Activated CD4-positive, alpha-beta T cell treated with anti-CD3 and anti-CD28 coated beads, Interleukin-2, amount 50 U/mL, for 24 hours (primary cell): ENCODE results near the gene CELA2B.
"Not testable (repeated sequence)": the region's sequence is repeated elsewhere in the genome, so short reads cannot be mapped to it uniquely, and the experiment has no call there.

ENCODE experiments used
- DNase-seq, 2 donors: peaks; one replicate each; pipeline ENCODE4 v3.0.0-alpha.2; 2020; ENCODE audit warnings: low read depth in 1 of 2, low spot score in 1 of 2

Gene CELA2B

DNA sequence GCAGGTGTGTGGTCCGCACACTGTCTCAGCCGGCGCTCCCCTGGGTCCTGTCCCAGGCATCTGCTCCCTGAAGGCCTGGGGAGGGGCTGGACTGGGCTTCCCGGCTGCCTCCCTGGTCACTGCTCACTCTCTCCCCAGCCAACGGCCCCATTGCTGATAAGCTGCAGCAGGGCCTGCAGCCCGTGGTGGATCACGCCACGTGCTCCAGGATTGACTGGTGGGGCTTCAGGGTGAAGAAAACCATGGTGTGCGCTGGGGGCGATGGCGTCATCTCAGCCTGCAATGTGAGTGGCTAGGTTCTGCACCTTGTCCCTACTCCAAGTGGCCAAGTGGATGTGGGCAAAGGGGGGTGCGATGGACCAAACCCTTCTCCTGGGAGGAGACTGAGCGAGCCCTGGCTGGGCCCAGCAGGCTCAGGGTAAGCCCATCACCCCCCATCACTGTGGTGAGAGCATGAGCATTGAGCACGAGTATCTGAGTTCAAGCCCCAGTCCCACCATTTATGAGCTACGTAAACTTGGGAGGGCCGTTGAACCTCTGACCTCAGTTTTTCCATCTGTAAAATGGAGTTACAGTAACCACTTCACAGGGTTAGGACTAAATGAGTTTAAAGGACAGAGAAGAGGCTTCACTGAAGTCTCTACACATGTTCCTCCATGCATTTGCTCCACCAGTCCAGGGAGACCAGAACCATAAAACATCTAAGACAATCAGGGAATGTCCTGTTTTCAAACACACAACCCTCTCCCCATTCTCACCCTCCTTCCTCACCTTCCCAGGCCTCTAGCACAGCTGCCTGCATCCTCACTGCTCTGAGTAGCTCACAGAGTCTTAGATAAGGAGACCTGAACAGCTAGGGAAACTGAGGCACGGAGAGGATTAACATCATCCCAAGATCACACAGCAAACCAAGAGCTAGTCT is 31.2 kb upstream of the CELA2B start:
- no peak for DNase-seq

DNA sequence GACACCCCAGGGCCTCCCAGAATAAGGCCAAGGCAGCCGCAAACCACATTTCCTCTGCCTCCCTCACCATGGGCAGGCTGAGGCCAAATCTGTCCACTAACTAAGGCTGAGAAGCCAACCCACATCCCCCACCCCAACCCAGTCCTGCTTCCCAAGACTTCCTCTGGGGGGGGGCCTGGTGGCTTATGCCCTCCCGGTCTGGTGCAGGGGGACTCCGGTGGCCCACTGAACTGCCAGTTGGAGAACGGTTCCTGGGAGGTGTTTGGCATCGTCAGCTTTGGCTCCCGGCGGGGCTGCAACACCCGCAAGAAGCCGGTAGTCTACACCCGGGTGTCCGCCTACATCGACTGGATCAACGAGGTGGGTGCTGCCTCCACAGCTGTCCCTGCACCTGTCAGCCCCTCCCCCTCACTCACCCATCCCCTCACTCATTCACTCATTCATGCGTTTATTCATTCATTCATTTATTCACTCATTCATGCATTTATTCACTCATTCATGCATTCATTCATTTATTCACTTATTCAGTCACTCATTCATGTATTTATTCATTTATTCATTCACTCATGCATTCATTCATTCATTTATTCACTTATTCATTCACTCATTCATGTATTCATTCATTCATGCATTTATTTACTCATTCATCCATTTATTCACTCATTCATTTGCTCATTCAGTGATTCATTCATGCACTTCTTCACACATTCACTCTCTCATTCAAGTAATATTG is 30.3 kb upstream of the CELA2B start:
- no peak for DNase-seq

DNA sequence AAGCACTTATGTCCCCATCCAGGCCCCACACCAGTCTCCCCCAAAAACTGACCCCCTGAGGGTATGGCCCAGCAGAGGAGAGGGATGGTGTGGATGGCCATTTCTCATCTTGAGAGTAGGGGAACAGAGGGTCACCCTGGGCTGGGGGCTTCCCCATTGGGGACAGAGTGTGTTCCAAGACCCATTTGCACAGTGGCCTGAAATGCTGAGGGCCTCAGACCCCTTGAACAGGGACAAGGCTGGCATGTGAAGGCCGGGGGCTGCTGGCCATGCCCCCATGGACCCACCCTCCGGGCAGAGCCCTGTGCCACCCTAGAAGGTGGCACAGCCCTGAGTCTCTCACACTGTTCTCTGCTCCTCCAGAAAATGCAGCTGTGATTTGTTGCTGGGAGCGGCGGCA is 29.7 kb upstream of the CELA2B start:
- no peak for DNase-seq

DNA sequence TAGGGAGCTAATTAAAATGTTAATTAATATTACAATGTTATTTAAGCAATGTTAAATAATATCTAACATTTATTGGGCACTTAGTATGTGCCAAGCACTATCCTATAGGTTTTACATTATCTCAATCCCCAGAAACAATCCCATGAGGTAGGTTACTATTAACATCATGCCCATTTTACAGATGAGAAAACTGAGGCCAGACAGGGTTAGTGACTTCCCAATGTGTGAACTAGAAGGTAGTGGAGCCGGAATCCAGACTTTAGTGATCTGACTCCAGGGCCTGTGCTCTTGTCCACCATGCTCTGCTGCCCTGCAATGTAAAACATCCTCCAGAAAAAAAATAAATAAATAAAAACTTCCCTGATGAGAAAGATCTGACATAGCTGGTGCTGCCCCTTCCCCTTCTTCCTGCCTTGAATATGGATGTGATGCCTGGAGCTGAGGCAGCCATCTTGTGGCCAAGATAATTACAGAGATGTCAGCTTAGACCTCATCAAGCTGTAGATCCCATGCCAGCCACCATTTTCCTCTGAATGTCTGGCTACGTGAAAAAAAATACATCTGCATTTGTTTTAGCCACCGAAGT is 26.9 kb upstream of the CELA2B start:
- DNase-seq: no peak

DNA sequence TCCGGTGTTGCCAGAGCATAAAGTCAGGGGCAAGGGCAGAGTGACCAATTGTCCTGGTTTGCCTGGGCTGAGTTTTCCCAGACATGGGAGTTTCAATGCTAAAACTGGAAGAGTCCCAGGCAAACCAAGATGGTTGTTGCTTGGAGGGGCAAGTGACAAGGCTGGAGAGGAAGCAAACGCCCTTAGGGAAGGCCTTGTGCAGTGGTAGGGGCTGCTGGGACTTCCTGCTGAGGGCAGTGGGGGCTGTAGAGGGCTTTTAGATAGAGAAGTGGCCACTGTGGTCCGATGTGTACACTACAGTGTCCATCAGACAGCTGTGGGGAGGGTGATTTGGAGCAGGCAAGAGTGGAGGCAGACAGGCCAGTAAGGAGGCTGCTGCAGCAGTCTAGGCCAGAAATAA is 26.3 kb upstream of the CELA2B start:
- DNase-seq: no peak

DNA sequence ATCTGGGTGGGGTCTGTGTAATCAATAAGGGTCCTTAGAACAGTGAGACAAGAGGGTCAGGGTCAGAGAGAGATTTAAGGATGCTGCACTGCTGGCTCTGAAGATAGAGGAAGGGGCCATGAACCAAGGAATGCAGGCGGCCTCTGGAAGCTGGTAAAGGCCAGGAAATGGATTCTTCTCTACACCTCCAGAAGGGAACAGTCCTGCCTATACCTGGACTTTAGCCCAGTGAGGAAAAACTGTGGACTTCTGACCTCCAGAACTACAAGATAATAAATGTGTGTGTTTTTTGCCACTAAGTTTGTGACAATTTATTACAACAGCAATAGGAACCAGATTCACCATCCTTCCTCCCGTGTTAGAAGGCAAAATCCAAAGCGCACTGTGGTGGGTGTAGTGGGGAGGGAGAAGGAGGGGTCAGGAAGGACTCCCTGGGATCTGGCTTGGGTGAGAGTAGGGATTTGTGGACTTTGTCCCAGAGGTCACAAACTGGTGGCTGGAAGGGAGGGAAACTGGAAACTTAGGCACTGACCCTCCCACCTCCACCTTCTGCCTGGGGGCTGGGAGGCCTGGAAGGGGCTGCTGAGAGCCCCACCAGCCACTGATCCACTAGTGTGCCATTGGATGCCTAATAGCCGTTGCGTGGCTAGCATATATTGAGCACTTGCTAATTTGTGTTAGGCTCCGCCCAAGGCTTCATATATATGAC is 24.7 kb upstream of the CELA2B start:
- DNase-seq: no peak

DNA sequence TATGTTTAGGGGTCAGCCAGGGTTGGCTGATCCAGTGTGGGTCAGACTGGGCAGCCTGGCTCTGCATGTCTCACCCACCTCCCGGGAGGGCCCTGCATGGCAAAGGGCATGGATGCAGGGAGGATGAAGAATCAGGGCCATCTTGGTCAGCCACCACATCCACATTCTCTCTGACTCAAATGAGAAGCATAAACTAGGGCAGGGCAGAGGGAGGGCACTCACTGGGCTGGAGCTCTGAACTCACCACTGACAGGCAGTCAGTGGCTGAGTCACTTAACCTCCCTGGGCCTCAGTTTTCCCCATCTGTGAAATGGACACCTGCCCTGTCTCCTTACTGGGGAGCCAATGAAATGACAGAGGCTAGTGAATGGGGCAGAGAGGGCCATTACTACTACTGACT is 23.7 kb upstream of the CELA2B start:
- DNase-seq: no peak

DNA sequence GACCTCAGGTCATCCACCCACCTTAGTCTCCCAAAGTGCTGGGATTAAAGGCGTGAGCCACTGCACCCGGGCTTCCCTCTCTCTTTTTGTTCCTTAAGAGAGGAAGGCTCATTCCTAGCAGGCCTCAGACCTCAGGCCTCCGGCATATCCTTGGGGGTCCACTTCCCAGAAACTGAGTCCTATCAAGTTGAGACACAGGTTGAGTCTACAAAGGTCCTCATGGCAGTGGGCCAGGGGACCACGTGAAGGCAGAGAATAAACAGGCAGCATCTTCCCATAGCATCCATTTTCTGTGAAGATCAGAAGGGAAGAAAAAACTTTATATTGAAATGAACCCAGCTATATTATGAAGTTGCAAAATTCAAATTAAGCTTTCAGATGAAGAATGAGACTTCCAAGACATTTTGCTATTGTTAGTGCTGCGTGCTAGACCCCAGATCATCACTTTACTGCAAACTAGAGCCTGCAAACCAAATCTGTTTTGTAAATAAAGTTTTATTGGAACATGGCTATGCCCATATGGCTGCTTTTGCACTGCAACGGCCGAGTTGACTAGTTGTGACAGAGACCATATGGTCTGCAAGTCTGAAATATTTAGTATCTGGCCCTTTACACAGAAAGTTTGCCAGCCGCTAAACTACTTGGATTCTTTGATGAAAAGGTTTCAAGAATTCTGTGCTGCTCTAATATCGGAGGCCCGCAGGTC is 22.9 kb upstream of the CELA2B start:
- DNase-seq: no peak

DNA sequence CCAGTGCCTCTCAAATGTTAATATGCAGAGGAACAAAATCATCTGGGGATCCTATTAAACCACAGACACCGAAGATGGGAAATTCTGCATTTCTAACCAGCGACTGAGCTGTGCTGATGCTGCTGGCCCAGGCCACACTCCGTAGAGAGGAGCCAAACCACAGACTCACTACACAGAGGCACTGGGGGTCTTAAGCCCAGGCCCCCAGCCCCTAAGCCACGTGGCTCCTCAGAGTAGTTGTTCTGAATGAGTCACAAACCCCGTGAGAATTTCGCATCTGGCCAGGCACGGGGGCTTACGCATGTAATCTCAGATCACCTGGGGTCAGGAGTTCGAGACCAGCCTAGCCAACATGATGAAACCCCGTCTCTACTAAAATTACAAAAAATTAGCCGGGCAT is 22.2 kb upstream of the CELA2B start:
- DNase-seq: no peak

DNA sequence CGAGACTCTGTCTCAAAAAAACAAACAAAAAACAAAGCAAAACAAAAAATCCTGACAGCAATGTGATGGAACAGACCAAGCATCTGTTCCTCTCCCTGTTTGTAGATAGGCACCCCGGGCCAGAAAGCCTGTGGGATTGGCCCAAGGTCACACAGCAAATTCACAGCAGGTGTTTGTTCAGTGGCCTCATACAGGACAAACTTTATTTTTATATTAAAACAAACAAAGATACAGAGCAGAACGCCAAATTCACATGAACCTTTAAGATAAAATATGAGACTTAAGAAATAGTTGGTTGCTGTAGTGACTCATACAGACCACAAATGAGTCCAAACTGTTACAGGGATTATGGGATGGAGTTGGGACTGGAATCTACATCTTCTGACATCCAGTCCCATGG is 21.6 kb upstream of the CELA2B start:
- no peak for DNase-seq

DNA sequence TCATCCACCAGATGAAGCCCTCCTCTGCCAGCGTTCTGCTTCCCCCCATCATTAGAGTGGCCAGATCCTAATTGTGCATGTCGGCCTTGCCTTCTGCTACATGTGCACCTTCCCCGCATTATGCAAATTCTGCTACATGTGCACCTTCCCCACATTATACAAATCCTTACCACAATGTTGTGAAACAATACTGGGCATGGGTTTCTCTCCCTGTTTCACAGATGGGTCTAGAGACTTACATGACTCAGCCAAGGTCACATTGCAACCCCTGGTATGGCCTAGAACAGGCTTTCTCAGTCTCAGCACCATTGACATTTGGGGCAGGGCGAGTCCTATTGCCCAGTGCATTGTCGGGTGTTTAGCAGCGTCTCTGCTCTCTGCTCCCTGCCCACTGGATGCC is 20.4 kb upstream of the CELA2B start:
- no peak for DNase-seq

DNA sequence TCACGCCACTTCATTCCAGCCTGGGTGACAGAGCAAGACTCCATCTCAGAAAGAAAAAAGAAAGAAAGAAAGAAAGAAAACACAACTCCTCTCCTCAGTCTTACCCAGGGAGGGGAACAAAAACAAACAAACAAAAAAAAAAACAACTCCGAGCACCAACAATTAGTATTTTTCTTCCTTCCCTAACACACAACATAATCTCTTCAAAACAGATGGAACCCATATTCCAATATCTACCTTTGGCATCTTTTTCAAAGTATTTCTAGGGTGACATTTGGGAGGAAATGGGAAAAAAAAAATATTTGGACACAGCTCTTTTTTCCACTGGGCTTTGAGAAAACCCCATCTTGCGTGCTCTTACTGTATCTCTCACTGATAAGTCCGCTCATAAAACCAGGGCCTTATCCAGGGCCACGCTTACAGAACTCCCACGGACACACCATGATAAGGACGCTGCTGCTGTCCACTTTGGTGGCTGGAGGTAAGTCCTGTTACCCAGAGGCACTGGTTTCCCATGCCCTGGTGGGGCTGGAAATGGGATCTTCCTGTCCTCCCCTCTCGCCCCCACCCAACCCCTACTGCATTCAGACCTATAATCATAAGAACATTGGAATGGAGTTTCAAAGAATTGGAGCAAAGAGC is 19.5 kb upstream of the CELA2B start, which contains the start of gene CELA2A:
TSS of gene CELA2A (plus strand) at position 420 of the 642 bp plus-strand sequence. CDS start at position 442, 22 bp downstream.
- DNase-seq: no peak

DNA sequence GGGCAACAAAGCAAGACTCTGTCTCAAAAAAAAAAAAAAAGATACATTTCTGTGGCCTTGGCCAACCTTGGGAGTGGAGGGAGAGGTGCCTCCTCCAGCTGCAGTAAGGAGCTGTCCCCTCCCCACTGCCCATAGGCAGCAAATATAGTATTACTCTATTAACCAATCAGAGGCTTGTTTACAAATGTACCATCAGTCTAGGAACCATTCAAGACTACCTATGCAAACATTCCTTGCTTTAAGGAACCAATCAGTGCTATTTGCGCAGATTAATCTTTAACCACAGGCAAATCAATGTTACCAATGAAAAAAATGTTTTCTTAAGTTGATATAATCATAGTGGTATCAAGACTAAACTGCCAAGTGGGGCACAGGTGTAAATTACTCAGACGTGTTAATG is 18.3 kb upstream of the CELA2B start:
- DNase-seq: no peak

DNA sequence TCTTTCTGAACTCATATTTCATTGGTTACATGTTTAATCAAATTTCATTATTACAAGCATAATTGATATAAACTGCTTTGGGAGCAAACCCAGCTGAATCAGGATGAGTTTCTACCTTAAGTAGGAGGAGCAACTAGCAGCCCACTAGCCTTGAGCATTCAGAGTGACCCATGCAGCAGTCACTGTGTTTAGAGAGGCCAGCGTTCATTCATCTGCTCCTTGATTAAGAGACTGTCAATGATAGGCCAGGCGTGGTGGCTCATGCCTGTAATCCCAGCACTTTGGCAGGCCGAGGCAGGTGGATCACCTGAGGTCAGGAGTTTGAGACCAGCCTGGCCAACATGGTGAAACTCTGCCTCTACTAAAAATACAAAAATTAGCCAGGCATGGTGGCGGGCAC is 17.5 kb upstream of the CELA2B start:
- not testable (repeated sequence) for DNase-seq

DNA sequence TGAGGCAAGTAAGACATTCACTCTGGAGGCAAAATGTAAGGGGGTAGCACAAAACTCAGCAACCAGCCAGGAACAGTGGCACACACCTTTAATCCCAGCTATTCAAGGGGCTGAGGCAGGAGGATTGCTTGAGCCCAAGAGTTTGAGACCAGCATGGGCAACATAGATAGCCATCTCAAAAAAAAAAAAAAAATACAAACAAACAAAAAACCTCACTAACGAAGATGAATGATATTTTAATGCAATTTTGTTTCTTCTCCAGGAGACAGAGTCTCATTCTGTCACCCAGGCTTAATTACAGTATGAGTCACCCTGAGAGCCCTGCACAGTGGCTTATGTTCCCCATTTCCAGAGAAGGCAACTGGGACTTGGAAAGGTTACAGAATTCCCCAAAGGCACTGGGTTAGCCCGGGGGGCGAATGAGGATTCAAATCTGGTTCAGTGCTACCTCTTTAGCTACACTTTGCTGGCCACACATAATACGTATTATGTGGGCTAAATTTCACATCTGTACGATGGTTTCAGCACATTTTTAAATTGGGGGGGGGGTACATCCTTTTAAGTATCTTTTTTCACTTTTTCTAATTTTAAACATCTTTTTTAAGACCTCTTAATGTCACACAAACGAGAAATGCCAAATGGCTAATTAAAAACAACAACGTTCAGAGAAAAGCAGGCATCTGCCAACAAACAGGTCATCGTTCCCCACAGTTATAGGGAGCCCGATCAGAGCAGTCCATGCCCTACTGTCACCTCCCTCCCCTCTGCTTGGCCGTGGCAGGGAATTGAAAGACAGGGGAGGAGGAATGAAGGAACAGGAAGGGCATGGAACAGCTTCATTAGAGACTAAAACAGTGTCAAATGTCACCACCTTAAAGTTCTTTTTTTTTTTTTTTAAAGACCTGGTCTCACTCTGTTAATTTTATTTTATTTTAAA is 15.9 kb upstream of the CELA2B start:
- no peak for DNase-seq

DNA sequence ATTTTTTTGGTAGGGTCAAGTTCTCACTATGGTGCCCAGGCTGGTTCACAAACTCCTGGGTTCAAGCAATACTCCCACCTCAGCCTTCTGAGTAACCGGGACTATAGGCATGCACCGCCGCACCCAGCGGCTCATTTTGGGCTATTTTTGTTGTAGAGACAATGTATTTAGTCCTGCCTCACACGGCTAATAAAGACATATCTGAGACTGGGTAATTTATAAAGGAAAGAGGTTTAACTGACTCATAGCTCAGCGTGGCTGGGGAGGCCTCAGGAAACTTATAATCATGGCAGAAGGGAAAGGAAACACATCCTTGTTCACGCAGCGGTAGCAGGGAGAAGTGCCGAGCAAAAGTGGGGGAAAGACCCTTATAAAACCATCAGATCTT is 15.2 kb upstream of the CELA2B start:
- no peak for DNase-seq

DNA sequence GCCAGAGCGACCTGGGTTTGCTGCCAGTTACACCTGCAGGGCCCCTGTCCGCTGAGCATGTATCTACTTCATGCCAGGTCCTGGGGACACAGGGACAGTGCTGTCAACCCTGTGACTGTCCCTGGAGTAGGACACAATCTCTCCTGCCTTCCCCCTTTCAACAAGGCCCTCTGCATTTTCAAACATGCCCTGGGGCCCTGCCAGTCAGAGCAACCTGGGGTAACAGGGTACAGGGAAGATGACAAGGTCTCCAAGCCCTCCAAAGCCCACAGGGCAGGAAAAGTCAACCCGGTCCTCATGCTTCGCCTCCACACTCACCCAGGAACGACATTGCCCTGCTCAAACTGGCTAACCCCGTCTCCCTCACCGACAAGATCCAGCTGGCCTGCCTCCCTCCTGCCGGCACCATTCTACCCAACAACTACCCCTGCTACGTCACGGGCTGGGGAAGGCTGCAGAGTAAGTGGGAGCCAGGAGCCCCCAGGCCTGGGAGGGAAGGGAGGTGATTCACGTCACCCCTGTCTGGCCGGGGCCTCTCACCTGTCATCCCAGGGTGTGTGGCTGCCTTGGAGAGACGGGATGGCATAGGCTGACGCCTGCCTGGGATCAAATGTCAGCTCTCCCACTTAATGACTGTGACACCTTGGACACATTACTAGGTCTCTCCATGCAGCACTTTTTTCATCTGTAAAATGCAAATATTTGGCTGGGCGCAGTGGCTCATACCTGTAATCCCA is 12.7 kb upstream of the CELA2B start:
- not testable (repeated sequence) for DNase-seq

DNA sequence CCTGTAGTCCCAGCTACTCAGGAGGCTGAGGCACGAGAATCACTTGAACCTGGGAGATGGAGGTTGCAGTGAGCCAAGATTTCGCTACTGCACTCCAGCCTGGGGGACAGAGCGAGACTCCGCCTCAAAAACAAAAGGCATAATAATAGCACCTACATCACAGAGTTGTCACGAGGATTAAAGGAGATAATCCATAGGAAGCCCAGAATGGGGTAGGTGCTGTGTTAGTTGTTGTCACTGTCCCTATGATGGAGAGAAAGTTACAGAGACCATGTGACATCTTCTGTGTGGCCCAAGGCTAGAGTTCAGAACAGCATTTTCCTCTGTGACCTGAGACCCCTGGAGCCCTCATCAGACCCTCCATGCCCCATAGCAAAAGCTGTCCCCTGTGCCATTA is 12.0 kb upstream of the CELA2B start:
- not testable (repeated sequence) for DNase-seq
